Spleen (tissue), 7 donors: ENCODE results near the gene RNF11.
"Not testable (repeated sequence)": the region's sequence is repeated elsewhere in the genome, so short reads cannot be mapped to it uniquely, and the experiment has no call there.

Source experiments
- POLR2AphosphoS5 ChIP-seq, 3 donors: sonication (generic); formaldehyde crosslinking; IDR thresholded peaks; one replicate each; pipeline ENCODE4 v1.5.1; 2017; ENCODE audit warnings: antibody characterized with exemption in 3 of 3
- TF ChIP-seq, protein P1 (sequence below), 11 experiments: fragments of 200-600 bp in 7 of 11; fragments of 450-650 bp in 4 of 11; sonication (generic) in 4 of 11; IDR thresholded peaks in 8 of 11; conservative IDR thresholded peaks in 3 of 11; 1 replicate in 7 of 11; 2 replicates in 4 of 11; pipeline versions ENCODE4 v1.4.0 to v1.8.0; 2016 to 2021; ENCODE audit warnings: antibody characterized with exemption in 11 of 11, inconsistent platforms in 4 of 11, mild to moderate bottlenecking in 1 of 11
- donor health status: DM: no; HTN: no; CAD: no; lungs with moderate emphysema.
- donor health status: DM: no; HTN: no; CAD: no.
- donor health status: DM: no; HTN: no; CAD: no.

DNA sequence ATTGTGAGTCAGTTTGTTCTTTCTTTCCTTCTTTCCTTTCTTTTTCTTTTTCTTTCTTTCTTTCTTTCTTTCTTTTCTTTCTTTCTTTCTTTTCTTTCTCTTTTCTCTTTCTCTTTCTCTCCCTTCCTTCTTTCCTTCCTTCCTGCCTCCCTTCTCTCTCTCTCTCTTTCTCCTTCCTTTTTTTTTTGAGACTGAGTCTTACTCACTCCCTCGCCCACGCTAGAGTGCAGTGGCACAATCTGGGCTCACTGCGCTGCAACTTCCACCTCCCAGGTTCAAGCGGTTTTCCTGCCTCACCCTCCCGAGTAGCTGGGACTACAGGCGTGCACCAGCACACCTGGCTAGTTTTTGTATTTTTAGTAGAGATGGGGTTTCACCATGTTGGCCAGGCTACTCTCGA is 1.8 kb upstream of the RNF11 start:
- TF ChIP-seq, protein P1, sequence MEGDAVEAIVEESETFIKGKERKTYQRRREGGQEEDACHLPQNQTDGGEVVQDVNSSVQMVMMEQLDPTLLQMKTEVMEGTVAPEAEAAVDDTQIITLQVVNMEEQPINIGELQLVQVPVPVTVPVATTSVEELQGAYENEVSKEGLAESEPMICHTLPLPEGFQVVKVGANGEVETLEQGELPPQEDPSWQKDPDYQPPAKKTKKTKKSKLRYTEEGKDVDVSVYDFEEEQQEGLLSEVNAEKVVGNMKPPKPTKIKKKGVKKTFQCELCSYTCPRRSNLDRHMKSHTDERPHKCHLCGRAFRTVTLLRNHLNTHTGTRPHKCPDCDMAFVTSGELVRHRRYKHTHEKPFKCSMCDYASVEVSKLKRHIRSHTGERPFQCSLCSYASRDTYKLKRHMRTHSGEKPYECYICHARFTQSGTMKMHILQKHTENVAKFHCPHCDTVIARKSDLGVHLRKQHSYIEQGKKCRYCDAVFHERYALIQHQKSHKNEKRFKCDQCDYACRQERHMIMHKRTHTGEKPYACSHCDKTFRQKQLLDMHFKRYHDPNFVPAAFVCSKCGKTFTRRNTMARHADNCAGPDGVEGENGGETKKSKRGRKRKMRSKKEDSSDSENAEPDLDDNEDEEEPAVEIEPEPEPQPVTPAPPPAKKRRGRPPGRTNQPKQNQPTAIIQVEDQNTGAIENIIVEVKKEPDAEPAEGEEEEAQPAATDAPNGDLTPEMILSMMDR (IDR thresholded peaks at IDR 0.05 in 8 of 11, conservative IDR thresholded peaks at IDR 0.05 in 3 of 11), result not testable (repeated sequence)
- TF ChIP-seq POLR2AphosphoS5 (IDR thresholded peaks at IDR 0.05), result not testable (repeated sequence)
